ENCODE results near the gene SLC2A13. TPM values are rescaled to one million over a fixed set of nuclear protein-coding genes. Genes with fewer than 3 reads are reported as not detected.

The SLC2A13 gene
- total and polyA plus RNA-seq, 11 donors = 1.9 to 17.6 (median 8.5) TPM

GRCh38 chr12:40152783-40153383, 47.0 kb upstream of the SLC2A13 start:
- intact Hi-C loops (cut with DNase I) = loop anchor here in 8 of 10 donors (2.0 to 10.0 kb wide), 6 partner anchors 72 to 769 kb away; partner anchors contain the start of gene LRRK2 (in 2 of the 8)
- no peak for ATAC-seq
- peak in 2 of 5 donors; percentile 30 to 33 for DNase-seq
- H3K4me1 ChIP-seq = no peaks in the 10 kb centered on the region
- no peaks in the 10 kb centered on the region for H3K9me3 ChIP-seq
- H3K4me3 ChIP-seq = no peak overlapping the region
- H3K27ac ChIP-seq = no peak overlapping the region
- WGBS, 4 donors = 36 to 39% (median 38%) methylated on average over 4 of the region's 4 CpGs
- no peaks in the 10 kb centered on the region for H3K36me3 ChIP-seq
- TF ChIP-seq POLR2A (IDR thresholded peaks at IDR 0.05) (no peak), CTCF (IDR thresholded peaks at IDR 0.05) (peak; percentile 68 to 90 (median 81))
- H3K27me3 ChIP-seq = no peaks in the 10 kb centered on the region

GRCh38 chr12:40149673-40150260, 43.9 kb upstream of the SLC2A13 start:
- ATAC-seq = peak in 1 of 4 donors; percentile 54
- no peak overlapping the region for H3K27ac ChIP-seq
- WGBS, 4 donors = 45 to 62% (median 58%) methylated on average over 1 of the region's 1 CpG
- H3K27me3 ChIP-seq = no peaks in the 10 kb centered on the region
- H3K9me3 ChIP-seq = no peaks in the 10 kb centered on the region
- intact Hi-C loops (cut with DNase I) = loop anchor here in 7 of 10 donors (5.0 to 10.0 kb wide), 4 partner anchors 75 to 773 kb away; partner anchors contain the start of gene LRRK2 (in 1 of the 7)
- H3K36me3 ChIP-seq = no peaks in the 10 kb centered on the region
- DNase-seq = no peak
- no peaks in the 10 kb centered on the region for H3K4me1 ChIP-seq
- H3K4me3 ChIP-seq = no peak overlapping the region
- no peak for TF ChIP-seq POLR2A (IDR thresholded peaks at IDR 0.05)
- TF ChIP-seq CTCF (IDR thresholded peaks at IDR 0.05) = no peak

DNA sequence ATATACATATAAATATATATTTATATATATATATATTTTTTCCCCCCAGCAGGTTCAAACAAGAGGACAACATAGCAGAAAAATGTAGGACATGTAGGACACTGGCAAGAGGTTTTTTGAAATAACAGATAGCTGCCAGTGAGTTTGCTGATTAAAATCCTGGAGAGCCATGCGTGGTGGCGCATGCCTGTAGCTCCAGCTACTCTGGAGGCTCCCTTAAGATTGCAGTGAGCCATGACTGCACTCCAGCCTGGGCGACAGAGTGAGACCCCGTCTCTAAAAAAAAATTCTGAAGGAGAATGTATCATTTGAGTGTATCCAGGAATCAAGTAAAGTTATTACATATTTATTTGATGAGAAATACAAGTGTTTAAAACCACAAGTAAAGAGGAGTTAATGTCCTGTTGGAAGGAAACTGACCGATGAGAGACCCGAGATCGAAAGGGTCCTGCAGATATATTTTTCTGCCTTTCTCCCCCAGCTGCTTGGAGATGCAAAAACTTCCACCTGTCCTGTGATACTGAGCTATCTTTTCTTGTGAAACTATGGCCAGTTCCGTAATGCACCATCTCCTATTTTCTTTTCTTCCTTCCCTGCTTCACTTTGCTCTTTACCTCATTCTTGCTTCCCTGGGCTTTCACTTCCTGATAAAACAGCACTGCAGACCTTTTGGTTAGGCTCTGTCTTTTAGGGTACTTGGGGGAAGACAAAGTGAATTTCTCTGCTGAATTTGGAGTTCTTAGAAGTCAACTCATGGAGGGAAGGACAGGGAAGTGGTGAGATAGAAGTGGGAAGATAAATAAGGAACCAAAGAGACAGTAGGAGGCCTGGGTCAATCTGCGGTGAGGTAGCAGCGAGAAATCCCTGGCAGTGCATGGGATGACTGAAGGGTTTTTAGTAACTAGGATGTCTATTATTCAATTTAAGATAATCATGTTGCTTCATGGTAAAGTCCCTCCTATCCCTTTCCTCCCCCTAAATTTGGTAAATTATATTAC, 41.2 kb upstream of the SLC2A13 start:
- H3K27me3 ChIP-seq = no peaks in the 10 kb centered on the region
- 58 to 79% (median 70%) methylated on average over 10 of the region's 10 CpGs for WGBS, 4 donors
- H3K9me3 ChIP-seq = no peaks in the 10 kb centered on the region
- H3K4me1 ChIP-seq = no peaks in the 10 kb centered on the region
- intact Hi-C loops (cut with DNase I) = no loop called here
- no peak for TF ChIP-seq POLR2A (IDR thresholded peaks at IDR 0.05)
- no peak for TF ChIP-seq CTCF (IDR thresholded peaks at IDR 0.05)
- no peak overlapping the region for H3K27ac ChIP-seq
- no peak overlapping the region for H3K4me3 ChIP-seq
- ATAC-seq = no peak
- DNase-seq = no peak
- no peaks in the 10 kb centered on the region for H3K36me3 ChIP-seq

GRCh38 chr12:40145896-40146295, 40.0 kb upstream of the SLC2A13 start:
- 50 to 73% (median 65%) methylated on average over 1 of the region's 1 CpG for WGBS, 4 donors
- H3K4me3 ChIP-seq = no peak overlapping the region
- no peaks in the 10 kb centered on the region for H3K36me3 ChIP-seq
- no peaks in the 10 kb centered on the region for H3K9me3 ChIP-seq
- intact Hi-C loops (cut with DNase I) = no loop called here
- H3K27ac ChIP-seq = no peak overlapping the region
- no peak for DNase-seq
- no peaks in the 10 kb centered on the region for H3K27me3 ChIP-seq
- ATAC-seq = no peak
- TF ChIP-seq CTCF (IDR thresholded peaks at IDR 0.05) (no peak), POLR2A (IDR thresholded peaks at IDR 0.05) (no peak)
- no peaks in the 10 kb centered on the region for H3K4me1 ChIP-seq
